RKO (cell line): ENCODE data around the gene APP.

Experiments
- DNase-seq: peaks from one replicate; pipeline ENCODE4 v3.0.0-alpha.2; 2016; ENCODE audit warnings: low spot score

The APP gene

DNA sequence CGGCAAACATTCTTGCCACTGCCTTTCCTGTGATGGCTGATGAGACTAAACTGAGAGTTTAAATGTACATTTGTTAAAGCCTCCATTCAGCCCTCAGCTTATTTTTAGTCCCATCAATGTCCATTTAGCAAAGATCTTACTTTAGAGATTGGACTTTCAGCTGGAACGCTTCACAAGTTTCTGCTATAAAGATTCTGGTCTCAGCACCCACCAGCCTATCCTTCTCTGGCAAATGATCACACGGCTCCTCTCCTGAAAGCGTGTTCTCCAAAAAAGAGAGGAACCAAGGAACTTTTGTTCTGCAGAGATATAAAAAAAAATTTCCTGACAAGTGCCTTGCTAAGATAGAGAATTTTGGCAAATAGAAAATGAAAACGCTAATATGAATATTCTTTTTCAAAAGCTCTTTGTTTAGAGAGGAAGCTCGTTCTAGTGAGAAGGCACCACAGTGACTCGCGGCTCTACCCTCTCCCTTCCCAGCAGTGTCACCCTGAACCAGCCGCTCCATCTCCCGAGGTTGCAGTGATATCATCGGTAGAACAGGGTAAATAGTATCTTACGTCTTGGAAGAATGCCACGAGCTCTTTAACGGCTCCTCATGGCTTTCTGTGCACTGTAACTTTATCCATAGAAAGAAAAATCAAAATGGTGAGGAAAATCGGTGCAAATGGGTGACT lies 200.2 kb downstream of the APP start:
- DNase-seq: no peak

DNA sequence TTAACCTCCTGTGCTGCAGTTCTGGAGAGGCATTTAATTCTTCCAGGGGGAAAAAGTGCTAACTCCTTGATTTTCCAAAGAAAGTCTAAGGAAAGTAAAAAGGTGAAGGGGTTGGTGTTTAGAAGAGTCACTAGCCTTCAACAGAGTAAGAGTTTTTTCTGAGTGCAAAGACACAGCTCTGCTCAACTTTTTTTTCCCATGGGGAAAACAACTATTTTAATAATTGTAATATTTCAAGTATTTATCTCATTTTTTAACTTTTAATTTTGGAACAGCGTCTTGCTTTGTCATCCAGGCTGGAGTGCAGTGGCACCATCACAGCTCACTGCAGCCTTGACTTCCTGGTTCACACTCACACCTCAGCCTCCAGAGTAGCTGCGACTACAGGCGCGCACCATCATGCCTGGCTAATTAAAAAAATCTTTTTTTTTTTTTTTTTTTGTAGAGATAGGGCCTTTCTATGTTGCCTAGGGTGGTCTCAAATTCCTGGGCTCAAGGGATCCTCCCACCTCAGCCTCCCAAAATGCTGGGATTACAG lies 202.6 kb downstream of the APP start:
- no peak for DNase-seq

- no peak for DNase-seq
Observed at GRCh38 chr21:25967181-25967900, 203.2 kb downstream of the APP start.

DNA sequence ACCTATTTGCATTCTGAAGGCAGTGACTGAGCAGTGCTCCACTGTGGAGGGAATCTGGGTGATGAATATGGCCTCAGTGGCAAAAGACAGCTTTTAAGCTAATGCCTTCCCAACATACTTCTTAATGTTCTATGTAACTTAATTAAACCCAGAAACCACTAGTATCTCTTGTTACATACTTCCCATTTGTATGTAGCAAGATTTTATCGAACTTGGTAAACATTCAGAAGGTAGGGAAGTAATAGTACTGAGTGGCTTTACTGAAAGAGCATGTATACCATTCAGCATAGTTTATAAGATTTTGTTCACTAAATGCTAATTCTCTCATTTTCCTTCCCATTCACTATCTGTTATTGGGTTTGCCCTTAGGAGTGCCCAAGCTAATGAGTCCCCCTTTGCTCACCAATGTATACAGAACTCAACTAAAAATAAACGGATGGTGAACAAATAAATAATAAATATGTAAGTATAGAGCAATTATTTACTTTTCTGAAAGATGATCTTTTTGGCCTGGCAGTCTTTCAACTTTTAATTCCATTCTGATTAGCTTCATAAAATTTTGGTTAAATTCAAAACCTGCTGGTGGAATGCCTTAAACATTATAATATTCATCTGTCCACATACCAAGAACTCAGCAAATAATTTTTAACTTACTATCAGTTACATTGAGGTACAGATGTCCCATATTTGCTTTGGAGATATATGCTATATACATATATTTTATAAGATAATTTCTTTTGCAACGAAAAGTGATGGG lies 204.4 kb downstream of the APP start:
- no peak for DNase-seq

DNA sequence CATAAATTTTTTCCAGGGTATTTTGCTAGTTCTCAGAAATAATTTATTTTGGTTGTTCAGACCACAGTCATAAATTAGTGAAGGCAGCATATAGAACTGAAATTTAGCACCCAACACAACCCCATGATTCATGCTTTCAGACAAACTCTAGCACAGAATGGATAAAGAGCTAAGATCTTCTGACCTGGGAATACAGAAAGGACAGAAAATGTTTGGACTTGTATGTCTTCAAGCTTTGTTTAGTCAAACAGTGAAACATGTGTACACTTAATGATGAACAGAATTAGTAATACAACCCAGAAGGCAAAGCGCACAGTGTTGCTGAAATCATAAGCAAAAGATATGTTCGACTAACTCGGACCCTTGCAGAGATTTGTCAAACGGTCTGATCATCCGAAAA lies 205.6 kb downstream of the APP start:
- DNase-seq: no peak

DNA sequence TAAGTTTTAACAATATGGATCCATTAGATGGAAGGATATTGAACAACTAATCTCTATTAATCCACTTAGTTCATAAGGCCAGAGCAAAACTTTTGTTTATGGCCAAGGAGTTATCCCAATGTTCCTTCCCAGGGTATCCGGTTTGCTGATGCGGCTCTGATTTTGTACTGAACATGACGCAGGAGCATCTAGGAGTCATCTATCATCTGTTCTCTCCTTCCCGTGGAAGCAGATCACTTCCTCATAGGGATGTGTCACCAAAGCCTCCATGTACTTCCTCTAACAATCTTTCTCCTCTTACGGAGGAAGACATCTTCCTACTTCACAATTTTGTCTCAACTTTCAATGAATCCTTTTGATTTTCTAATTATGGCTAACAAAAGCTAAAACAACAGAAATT lies 206.6 kb downstream of the APP start:
- no peak for DNase-seq

- peak; percentile 75 for DNase-seq
Observed at GRCh38 chr21:25963181-25963580, 207.4 kb downstream of the APP start.

DNA sequence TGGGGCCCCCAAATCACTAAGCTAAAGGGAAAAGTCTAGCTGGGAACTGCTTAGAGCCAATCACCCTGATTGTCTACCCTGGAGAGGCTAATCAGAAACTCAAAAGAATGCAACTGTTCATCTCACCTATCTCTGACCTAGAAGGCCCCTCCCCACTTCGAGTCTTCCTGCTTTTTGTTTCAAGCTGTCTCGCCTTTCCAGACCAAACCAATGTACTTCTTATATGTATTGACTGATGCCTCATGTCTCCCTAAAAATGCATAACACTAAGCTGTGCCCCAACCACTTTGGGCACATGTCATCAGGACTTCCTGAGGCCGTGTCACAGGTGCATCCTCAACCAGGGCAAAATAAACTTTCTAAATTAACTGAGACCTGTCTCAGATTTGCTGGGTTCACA lies 209.5 kb downstream of the APP start:
- no peak for DNase-seq

GRCh38 chr21:25960402-25960801 lies 210.2 kb downstream of the APP start:
- DNase-seq: no peak

- DNase-seq: no peak
Observed at GRCh38 chr21:25959799-25960198, 210.8 kb downstream of the APP start.

DNA sequence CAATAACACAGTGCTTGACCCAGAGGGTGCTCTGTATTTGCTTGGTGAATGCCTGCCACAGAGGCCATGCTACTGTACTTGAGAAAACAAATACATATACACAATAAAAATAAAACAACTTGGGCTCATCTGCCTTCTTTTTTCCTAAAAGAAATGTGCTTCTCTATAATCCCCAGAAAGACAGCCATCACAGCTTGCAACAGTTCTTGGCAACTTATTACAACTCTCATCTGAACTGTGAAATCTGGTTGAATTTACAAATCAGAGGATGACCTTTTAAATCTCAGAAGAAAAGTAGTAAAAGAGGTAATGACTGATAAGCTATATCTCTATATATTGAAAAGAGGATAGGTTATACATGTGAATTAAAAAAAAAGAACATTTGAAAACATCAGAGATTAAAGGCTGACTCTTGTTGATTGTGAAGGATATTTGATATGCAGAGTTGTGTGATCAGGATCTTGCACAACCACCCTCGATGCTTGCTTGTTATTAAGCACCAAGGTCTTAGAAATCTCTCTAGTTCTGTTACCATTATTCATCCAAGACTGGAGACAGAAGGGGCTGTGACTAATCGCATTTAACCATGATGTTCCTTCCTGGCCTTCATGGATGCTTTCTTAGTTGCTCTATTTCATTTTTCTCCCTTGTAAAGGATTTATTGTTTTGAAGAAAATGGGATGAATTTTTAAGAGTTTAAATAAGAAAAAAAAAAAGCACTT lies 213.4 kb downstream of the APP start:
- DNase-seq: no peak

- DNase-seq: no peak
Observed at GRCh38 chr21:25955646-25956045, 214.9 kb downstream of the APP start.

- DNase-seq: no peak
Observed at GRCh38 chr21:25953659-25954058, 216.9 kb downstream of the APP start.

DNA sequence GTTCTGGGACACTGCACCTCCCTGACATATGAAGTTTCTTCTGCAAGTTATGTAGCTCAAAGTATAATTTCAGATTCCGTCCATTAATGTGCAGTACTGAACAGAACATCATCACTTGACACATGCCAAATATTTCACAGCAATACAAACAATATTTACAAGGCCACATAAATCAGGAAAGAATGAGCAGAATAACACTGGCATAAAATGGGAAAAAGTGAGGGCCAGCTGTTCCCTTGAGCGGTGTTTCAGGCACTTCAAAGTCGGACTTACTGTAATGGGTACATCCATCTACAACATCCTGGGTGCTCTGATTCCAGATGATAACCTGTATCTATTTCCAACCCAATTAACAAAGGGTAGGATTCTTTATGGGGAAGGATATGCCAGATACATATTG lies 217.4 kb downstream of the APP start:
- DNase-seq: no peak

DNA sequence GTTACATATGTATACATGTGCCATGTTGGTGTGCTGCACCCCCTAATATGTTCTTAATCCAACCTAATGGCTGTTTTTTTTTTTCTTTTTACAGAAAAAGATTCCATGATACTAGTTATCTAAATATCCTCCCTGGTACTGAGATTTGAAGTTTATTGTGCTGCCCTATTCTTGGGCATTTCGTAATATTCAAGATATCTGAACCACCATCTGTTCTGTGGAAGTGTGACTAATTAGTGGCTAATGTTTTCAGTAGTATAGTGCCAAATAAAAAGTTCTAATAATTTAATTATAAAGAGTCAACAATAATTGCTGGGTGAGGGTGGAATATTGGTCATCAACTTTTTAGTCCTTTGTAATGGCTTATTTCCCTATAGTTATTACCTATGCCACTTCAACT lies 218.3 kb downstream of the APP start:
- DNase-seq: no peak

- DNase-seq: no peak
Observed at GRCh38 chr21:25949701-25950100, 220.9 kb downstream of the APP start.

- no peak for DNase-seq
Observed at GRCh38 chr21:25944672-25945213, 225.8 kb downstream of the APP start.

DNA sequence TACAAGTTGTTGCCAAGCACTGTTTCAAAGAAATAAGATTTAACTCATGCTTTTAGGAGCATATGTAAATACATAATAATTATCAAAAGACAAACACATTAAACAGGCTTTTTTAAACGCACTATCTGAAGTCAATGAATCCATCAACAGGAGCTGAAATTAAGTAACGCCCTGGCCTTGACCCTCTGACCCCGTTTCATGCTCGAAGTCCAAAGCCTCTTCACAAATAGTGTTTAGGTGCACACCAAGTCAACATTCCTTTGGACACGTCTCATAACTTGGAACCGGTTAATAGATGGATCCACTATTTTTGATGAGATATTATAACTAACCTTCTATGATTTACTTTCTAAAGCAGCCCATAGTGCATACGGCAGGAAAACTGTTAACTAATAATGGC lies 226.5 kb downstream of the APP start:
- no peak for DNase-seq

- DNase-seq: no peak
Observed at GRCh38 chr21:25942135-25942534, 228.4 kb downstream of the APP start.

- DNase-seq: no peak
Observed at GRCh38 chr21:25939396-25939761, 231.2 kb downstream of the APP start.

DNA sequence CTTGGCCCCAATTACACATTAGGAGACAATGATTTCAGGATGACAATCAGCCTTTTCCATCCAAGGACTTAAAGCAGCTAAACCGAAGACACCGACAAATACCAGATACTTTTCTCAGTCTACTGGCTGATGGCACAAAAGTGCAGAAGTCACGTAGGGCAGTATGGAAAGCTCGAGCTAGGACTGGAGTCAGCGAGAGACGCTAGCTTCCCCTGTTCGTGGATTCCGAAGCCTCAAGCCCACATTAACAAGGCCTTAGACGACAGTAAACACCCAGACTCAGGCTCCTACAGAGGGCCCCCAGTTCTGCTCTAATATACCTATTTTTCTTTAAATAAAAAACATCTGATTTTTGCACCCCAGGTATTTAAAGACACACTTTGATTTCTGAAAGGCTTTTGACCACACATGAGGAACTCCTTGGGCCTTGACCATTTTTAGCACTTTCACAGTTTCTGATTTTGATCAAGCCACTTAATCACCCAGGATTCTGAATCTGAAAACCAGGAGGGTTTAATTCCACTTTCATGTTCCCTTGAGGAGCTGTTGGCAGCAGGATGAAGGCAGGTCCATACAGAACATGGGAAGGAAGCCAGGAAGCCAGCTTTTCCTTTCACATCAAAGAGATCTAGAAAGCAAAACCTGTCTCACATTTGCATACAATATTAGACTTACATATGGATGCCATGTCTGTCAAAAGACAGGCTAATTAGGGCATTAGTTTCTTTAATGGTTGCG lies 231.7 kb downstream of the APP start:
- DNase-seq: no peak
